ENCODE results near the gene SNTN.

The SNTN gene

DNA sequence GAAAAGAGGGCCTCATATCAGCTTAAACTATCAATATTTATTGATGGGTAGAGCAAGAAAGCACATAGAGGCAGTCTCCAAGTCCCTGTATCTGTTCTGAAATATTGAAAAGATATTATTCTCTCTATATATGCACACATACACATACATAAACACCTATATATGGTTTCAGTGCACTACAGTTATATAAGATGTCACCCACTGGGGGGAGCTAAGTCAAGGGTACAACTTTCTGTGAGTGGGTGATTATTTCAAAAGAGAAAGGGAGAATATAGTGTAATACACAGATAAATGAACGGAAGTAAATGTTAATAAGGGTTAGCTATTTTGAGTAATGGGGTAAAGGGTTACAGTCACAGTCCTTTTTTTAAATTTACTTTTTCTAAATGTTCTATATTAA, 8.8 kb downstream of the SNTN start:
- peaks cover 3% of the 10 kb centered on the region for H3K27me3 Mint-ChIP-seq (ENCODE audit: low read depth)
- H3K4me3 Mint-ChIP-seq, result no peak overlapping the region
- H3K9me3 Mint-ChIP-seq, result no peaks in the 10 kb centered on the region
- no peaks in the 10 kb centered on the region for H3K36me3 Mint-ChIP-seq (ENCODE audit: low read depth)
- TF ChIP-seq, protein P1, sequence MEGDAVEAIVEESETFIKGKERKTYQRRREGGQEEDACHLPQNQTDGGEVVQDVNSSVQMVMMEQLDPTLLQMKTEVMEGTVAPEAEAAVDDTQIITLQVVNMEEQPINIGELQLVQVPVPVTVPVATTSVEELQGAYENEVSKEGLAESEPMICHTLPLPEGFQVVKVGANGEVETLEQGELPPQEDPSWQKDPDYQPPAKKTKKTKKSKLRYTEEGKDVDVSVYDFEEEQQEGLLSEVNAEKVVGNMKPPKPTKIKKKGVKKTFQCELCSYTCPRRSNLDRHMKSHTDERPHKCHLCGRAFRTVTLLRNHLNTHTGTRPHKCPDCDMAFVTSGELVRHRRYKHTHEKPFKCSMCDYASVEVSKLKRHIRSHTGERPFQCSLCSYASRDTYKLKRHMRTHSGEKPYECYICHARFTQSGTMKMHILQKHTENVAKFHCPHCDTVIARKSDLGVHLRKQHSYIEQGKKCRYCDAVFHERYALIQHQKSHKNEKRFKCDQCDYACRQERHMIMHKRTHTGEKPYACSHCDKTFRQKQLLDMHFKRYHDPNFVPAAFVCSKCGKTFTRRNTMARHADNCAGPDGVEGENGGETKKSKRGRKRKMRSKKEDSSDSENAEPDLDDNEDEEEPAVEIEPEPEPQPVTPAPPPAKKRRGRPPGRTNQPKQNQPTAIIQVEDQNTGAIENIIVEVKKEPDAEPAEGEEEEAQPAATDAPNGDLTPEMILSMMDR (IDR thresholded peaks at IDR 0.05; ENCODE audit: unreplicated experiment in 3 of 3), result peak in 1 of 3 experiments; percentile 15
- H3K27ac Mint-ChIP-seq, result no peak overlapping the region
- H3K4me1 Mint-ChIP-seq, result no peaks in the 10 kb centered on the region

DNA sequence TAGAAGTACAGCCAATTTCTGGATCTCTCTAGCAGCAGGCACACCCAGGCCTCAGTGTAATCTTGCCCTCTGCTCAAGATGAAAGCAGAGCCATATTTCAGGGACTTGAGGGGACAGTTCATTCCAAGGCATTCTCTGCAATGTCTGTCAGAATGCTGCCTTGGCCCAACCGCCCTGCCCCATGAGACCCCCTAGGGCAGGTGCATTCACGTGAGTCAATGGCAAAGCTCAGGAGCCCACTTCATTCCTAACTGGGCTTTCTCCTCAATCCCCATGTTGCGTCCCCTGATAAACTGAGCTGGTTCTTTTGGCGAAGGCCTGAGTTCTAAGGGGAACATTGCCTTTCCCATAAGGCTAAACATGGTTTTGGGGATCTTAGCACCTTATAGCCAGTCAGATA, 9.5 kb downstream of the SNTN start:
- H3K27me3 Mint-ChIP-seq (ENCODE audit: low read depth), result peaks cover 3% of the 10 kb centered on the region
- H3K27ac Mint-ChIP-seq, result no peak overlapping the region
- TF ChIP-seq, protein P1 (IDR thresholded peaks at IDR 0.05; ENCODE audit: unreplicated experiment in 3 of 3), result no peak

DNA sequence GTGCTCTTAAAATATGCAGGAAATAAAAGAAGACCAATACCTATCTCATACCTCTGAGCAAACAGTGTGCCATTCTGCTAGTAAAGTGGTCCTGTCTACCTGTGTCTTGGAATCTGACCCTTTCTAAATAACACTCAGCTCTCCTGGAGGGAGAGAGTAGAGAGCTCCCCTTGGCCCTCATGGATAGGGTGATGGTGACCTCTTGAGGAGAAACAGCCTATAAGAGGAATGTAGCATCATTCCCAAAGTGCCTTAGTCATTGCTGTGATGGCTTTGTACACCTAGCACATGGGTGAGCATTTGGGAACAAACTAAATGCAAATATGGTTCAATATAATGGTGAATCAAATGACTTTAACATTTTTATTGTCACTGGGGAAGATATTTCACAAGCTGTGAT, 10.0 kb downstream of the SNTN start:
- no peaks in the 10 kb centered on the region for H3K9me3 Mint-ChIP-seq
- no peaks in the 10 kb centered on the region for H3K36me3 Mint-ChIP-seq (ENCODE audit: low read depth)
- H3K27me3 Mint-ChIP-seq (ENCODE audit: low read depth), result peaks cover 3% of the 10 kb centered on the region
- no peak overlapping the region for H3K27ac Mint-ChIP-seq
- no peak overlapping the region for H3K4me3 Mint-ChIP-seq
- TF ChIP-seq, protein P1 (IDR thresholded peaks at IDR 0.05; ENCODE audit: unreplicated experiment in 3 of 3), result no peak
- H3K4me1 Mint-ChIP-seq, result no peaks in the 10 kb centered on the region

More for the DNA sequence above, 9.5 kb downstream of the SNTN start:
- Mint-ChIP-seq H3K4me1 (no peaks in the 10 kb centered on the region), H3K4me3 (no peak overlapping the region), H3K36me3 (ENCODE audit: low read depth) (no peaks in the 10 kb centered on the region), H3K9me3 (no peaks in the 10 kb centered on the region)

DNA sequence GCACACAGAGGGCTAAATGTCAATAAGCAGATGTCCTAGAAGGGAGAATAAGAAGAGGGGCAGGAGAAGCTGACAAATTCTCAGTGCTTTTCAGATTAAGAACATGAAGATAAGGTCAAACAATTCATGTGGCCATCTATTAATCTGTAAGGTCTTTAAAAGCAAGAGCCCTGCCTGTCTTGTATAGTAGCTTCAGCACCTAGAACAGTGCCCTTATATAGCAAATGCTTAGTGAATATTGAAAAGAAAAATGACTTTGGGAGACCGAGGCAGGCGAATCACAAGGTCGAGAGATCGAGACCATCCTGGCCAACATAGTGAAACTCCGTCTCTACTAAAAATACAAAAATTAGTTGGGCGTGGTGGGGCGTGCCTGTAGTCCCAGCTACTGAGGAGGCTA, 18.1 kb downstream of the SNTN start:
- no peaks in the 10 kb centered on the region for H3K36me3 Mint-ChIP-seq (ENCODE audit: low read depth)
- H3K4me3 Mint-ChIP-seq, result no peak overlapping the region
- no peak overlapping the region for H3K27ac Mint-ChIP-seq
- H3K4me1 Mint-ChIP-seq, result no peaks in the 10 kb centered on the region
- H3K27me3 Mint-ChIP-seq (ENCODE audit: low read depth), result no peaks in the 10 kb centered on the region
- H3K9me3 Mint-ChIP-seq, result no peaks in the 10 kb centered on the region
- TF ChIP-seq, protein P1 (IDR thresholded peaks at IDR 0.05; ENCODE audit: unreplicated experiment in 3 of 3), result no peak

DNA sequence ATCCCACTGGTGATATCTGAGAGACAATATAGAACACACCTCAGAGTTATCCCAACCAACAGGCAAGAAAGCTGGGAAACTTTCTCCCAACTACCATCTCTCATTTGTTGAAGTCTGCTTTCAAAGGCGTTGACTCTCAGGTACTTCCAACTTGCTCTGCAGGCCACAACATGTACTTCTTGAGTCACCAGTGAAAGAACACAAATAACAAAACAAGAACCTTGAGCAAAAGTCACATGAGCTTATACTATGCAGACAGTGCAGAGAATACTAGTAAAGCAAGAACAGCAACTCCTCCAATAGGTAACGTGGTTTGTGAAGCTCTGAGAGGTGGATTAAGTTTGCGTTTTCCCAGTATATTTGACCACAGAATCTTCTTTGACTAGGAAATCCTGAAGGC, 20.6 kb downstream of the SNTN start:
- Mint-ChIP-seq H3K27me3 (ENCODE audit: low read depth) (peaks cover 6% of the 10 kb centered on the region), H3K4me3 (no peak overlapping the region), H3K9me3 (no peaks in the 10 kb centered on the region), H3K36me3 (ENCODE audit: low read depth) (no peaks in the 10 kb centered on the region), H3K4me1 (no peaks in the 10 kb centered on the region), H3K27ac (no peak overlapping the region)
- TF ChIP-seq, protein P1 (IDR thresholded peaks at IDR 0.05; ENCODE audit: unreplicated experiment in 3 of 3), result no peak

DNA sequence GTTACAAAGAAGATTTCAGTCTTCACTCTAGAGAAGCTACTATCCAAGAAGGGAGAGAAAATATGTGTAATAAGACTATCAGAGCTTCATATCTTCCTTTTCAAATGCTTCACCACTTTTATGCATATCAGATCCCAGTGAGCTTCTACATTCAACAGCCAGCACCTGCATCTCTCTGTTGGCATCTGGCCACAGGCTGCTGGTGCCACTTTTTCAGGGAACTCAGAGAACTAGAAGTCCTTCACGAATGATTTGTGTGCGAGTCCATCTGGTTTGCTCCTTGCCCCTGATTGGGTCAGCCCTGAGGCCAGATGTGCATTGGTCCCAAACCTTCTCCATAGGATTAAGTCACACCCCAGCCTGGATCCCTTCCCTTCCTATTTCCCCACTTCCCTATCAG, 22.1 kb downstream of the SNTN start:
- Mint-ChIP-seq H3K4me1 (no peaks in the 10 kb centered on the region), H3K27ac (no peak overlapping the region), H3K9me3 (no peaks in the 10 kb centered on the region), H3K4me3 (no peak overlapping the region), H3K36me3 (ENCODE audit: low read depth) (no peaks in the 10 kb centered on the region), H3K27me3 (ENCODE audit: low read depth) (peaks cover 8% of the 10 kb centered on the region)
- TF ChIP-seq, protein P1 (IDR thresholded peaks at IDR 0.05; ENCODE audit: unreplicated experiment in 3 of 3), result no peak

Measured in nephron (organoid).